Bronchus fibroblast of lung (primary cell): ENCODE results near the gene OR5T3. TPM values are rescaled to one million over a fixed set of nuclear protein-coding genes. Genes with fewer than 3 reads are reported as not detected.

Experiments used
- total RNA-seq: library from RNA; depleted of rRNA; stranded (reverse); fragments of >200 nt; gene quantifications from 2 replicates; pipeline ENCODE4 v1.2.3, GENCODE V29; 2015

OR5T3 gene
- total RNA-seq = not detected in 2 replicates

GRCh38 chr11:56251954-56252353, at the start of gene OR5T3:
Gene OR5T3 (plus strand): TSS chr11:56252254. CDS start chr11:56252254, 0 bp downstream.

DNA sequence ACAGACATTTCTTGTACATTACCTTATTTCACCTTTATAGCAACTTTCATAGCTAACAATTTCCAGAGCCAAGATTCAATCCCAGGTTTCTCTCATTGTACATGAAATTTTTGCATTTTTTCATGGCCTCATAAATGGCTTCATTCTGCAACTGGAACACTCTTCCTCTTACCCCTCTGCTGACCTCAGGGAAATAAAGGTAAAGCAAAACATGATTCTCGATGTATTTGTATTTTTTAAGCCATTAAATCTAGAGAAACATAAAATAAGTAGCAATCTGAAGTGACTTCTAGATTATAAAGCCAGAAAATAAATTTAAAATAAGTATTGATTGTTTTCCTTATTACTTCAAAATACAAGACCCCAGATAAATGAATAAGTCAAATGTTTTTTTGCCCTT, 17.9 kb upstream of the OR5T3 start, which contains the start of gene OR5T2:
OR5T2 (minus strand) TSS at position 101 of the 400 bp plus-strand sequence. CDS start 1,193 bp downstream, outside the sequence.

DNA sequence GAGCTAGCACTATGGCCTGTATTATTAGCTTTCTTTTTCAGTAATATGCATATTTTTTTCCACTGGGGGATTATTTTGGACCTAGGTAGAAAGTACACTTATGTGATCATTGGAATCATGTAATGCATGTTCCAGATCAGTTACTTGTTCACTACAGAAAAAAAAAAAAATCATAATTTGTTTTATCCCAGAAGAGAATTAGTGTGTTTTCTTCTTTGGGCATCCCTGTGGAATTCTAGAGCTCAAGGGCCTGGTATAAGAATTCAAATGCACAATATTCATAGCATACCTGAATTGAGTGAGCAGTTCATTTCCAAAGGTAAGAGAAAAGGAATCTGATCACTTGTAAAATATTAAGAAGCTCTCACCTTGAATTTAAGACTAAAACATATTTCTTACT, 21.8 kb downstream of the OR5T3 start, which contains the start of gene OR5T1:
OR5T1 (plus strand) TSS at position 301 of the 400 bp plus-strand sequence. CDS start 1,485 bp downstream, outside the sequence.

GRCh38 chr11:56292154-56292553, 40.1 kb downstream of the OR5T3 start, which contains the start of gene OR8H1:
Gene OR8H1 (minus strand): TSS chr11:56292254. CDS start chr11:56291062, 1,192 bp downstream.

Other genes with a start within 250 kb of the OR5T3 start
- not detected in 2 replicates for gene OR5AS1, start 224.6 kb upstream of the OR5T3 start, total RNA-seq
- not detected in 2 replicates for gene OR8I2, start 158.9 kb upstream of the OR5T3 start, total RNA-seq
- not detected in 2 replicates for gene OR8H2, start 148.6 kb upstream of the OR5T3 start, total RNA-seq
- not detected in 2 replicates for gene OR8H3, start 129.9 kb upstream of the OR5T3 start, total RNA-seq
- not detected in 2 replicates for gene OR8J3, start 112.1 kb upstream of the OR5T3 start, total RNA-seq
- gene OR8K5, start 91.9 kb upstream of the OR5T3 start, total RNA-seq = not detected in 2 replicates
- not detected in 2 replicates for gene OR5J2, start 75.6 kb upstream of the OR5T3 start, total RNA-seq
- not detected in 2 replicates for gene OR5T2, start 18.0 kb upstream of the OR5T3 start, total RNA-seq
- gene OR5T1, start 21.9 kb downstream of the OR5T3 start, total RNA-seq = not detected in 2 replicates
- not detected in 2 replicates for gene OR8H1, start 40.0 kb downstream of the OR5T3 start, total RNA-seq
- not detected in 2 replicates for gene OR8K3, start 62.9 kb downstream of the OR5T3 start, total RNA-seq
- gene OR8K1, start 93.8 kb downstream of the OR5T3 start, total RNA-seq = not detected in 2 replicates
- gene OR8J1, start 102.0 kb downstream of the OR5T3 start, total RNA-seq = not detected in 2 replicates
- not detected in 2 replicates for gene OR8U1, start 123.4 kb downstream of the OR5T3 start, total RNA-seq
- gene OR5AL1, start 160.4 kb downstream of the OR5T3 start, total RNA-seq = not detected in 2 replicates
- gene OR5M3, start 221.1 kb downstream of the OR5T3 start, total RNA-seq = not detected in 2 replicates
- gene OR5M8, start 239.1 kb downstream of the OR5T3 start, total RNA-seq = not detected in 2 replicates